CD14-positive monocyte (primary cell): Measurements from ENCODE around the gene CALR. TPM values are rescaled to one million over a fixed set of nuclear protein-coding genes. Genes with fewer than 3 reads are reported as not detected.

ENCODE experiments used
- DNase-seq, 3 donors: peaks; one replicate each; pipeline ENCODE4 v3.0.0-alpha.2; 2011 to 2022
- H2AFZ ChIP-seq: 2 replicates; pipeline ENCODE4 v1.6.0; 2012; ENCODE audit warnings: mild to moderate bottlenecking, low read depth, low read length, inconsistent platforms; ENCODE audit not compliant: insufficient read depth, poor library complexity, severe bottlenecking
- H3K27ac ChIP-seq, 2 donors: 1 replicate in 1 of 2; 2 replicates in 1 of 2; pipeline ENCODE4 v1.5.1; 2012 to 2013; ENCODE audit warnings: low read length in 2 of 2, control low read depth in 1 of 2, inconsistent platforms in 1 of 2, low read depth in 1 of 2, mild to moderate bottlenecking in 1 of 2
- H3K27me3 ChIP-seq, 2 donors: one replicate each; pipeline versions ENCODE4 v1.6.0 to v1.6.1; 2011 to 2013; ENCODE audit warnings: low read length in 2 of 2; ENCODE audit not compliant: control insufficient read depth in 2 of 2, insufficient read depth in 2 of 2
- H3K36me3 ChIP-seq, 2 donors: replicated peaks in 1 of 2; 1 replicate in 1 of 2; 2 replicates in 1 of 2; pipeline versions ENCODE4 v1.5.1 to v1.6.1; 2012 to 2013; ENCODE audit warnings: low read length in 2 of 2, control low read depth in 1 of 2, inconsistent platforms in 1 of 2, mild to moderate bottlenecking in 1 of 2; ENCODE audit not compliant: insufficient read depth in 2 of 2, control insufficient read depth in 1 of 2
- H3K4me1 ChIP-seq, 2 donors: 1 replicate in 1 of 2; 2 replicates in 1 of 2; pipeline versions ENCODE4 v1.5.1 to v1.6.1; 2012 to 2013; ENCODE audit warnings: low read length in 2 of 2, control low read depth in 1 of 2, inconsistent platforms in 1 of 2, mild to moderate bottlenecking in 1 of 2, moderate library complexity in 1 of 2; ENCODE audit not compliant: insufficient read depth in 2 of 2, control insufficient read depth in 1 of 2
- H3K4me2 ChIP-seq: replicated peaks from 2 replicates; pipeline ENCODE3; 2012; ENCODE audit warnings: low read length, moderate library complexity, mild to moderate bottlenecking; ENCODE audit not compliant: poor library complexity, severe bottlenecking; ENCODE audit errors: extremely low read depth
- H3K4me3 ChIP-seq, 3 experiments: fragments of 200-600 bp in 1 of 3; sonication (generic) in 1 of 3; replicated peaks in 1 of 3; 1 replicate in 2 of 3; 2 replicates in 1 of 3; pipeline ENCODE4 v1.5.1; 2011 to 2013; ENCODE audit warnings: low read length in 3 of 3, mild to moderate bottlenecking in 3 of 3, control low read depth in 2 of 3, low read depth in 2 of 3, inconsistent platforms in 1 of 3, moderate library complexity in 1 of 3
- H3K79me2 ChIP-seq: 2 replicates; pipeline ENCODE4 v1.6.0; 2012; ENCODE audit warnings: mild to moderate bottlenecking, control low read depth, inconsistent platforms, low read length, moderate library complexity; ENCODE audit not compliant: insufficient read depth
- H3K9ac ChIP-seq: 2 replicates; pipeline ENCODE4 v1.6.0; 2017; ENCODE audit warnings: low read length, mild to moderate bottlenecking; ENCODE audit not compliant: insufficient read depth, poor library complexity, severe bottlenecking
- H3K9me3 ChIP-seq, 2 donors: replicated peaks in 1 of 2; 1 replicate in 1 of 2; 2 replicates in 1 of 2; pipeline versions ENCODE4 v1.5.1 to v1.6.1; 2012 to 2013; ENCODE audit warnings: low read length in 2 of 2, control low read depth in 1 of 2; ENCODE audit not compliant: control insufficient read depth in 1 of 2, insufficient read depth in 1 of 2
- H4K20me1 ChIP-seq: 2 replicates; pipeline ENCODE4 v1.6.0; 2012; ENCODE audit warnings: mild to moderate bottlenecking, low read length, control low read depth, moderate library complexity; ENCODE audit not compliant: insufficient read depth
- H3K27ac Mint-ChIP-seq, 7 donors: one replicate each; pipeline ENCODE4 v1.8.0; 2020; ENCODE audit warnings: mild to moderate bottlenecking in 7 of 7, mixed read lengths in 7 of 7, moderate library complexity in 6 of 7, inconsistent platforms in 2 of 7
- H3K27me3 Mint-ChIP-seq, 3 donors: one replicate each; pipeline ENCODE4 v1.8.0; 2021 to 2022; ENCODE audit warnings: low read depth in 3 of 3, mild to moderate bottlenecking in 3 of 3, mixed read lengths in 3 of 3, moderate library complexity in 3 of 3, inconsistent platforms in 1 of 3
- H3K36me3 Mint-ChIP-seq, 2 donors: one replicate each; pipeline ENCODE4 v1.8.0; 2020; ENCODE audit warnings: mixed read lengths in 2 of 2, inconsistent platforms in 1 of 2, mild to moderate bottlenecking in 1 of 2
- H3K4me1 Mint-ChIP-seq: one replicate; pipeline ENCODE4 v1.8.0; 2020; ENCODE audit warnings: mild to moderate bottlenecking, mixed read lengths
- H3K4me3 Mint-ChIP-seq, 2 donors: one replicate each; pipeline ENCODE4 v1.8.0; 2020; ENCODE audit warnings: mild to moderate bottlenecking in 2 of 2, mixed read lengths in 2 of 2, moderate library complexity in 1 of 2
- H3K9me3 Mint-ChIP-seq, 7 donors: one replicate each; pipeline ENCODE4 v1.8.0; 2020 to 2022; ENCODE audit warnings: mixed read lengths in 7 of 7, mild to moderate bottlenecking in 6 of 7, moderate library complexity in 6 of 7, inconsistent platforms in 2 of 7
- CTCF ChIP-seq: fragments of 200-600 bp; IDR thresholded peaks from one replicate; pipeline ENCODE4 v1.8.0; 2022; ENCODE audit warnings: antibody characterized with exemption, mild to moderate bottlenecking
- WGBS: methylation state at CpG from one replicate; pipeline ENCODE4 v1.1.5; 2013; ENCODE audit warnings: missing lambda C conversion rate; ENCODE audit not compliant: insufficient coverage; 5-methylcytosine and 5-hydroxymethylcytosine counted together
- intact Hi-C, 2 donors: fragments of 100-400 bp; cut with micrococcal nuclease; formaldehyde crosslinking; loops; one replicate each; pipeline versions ENCODE4 v1.15.0 to v1.15.1; 2023
- polyA plus RNA-seq, 3 donors: library from polyadenylated mRNA; depleted of rRNA in 1 of 3; unstranded in 2 of 3; stranded (reverse) in 1 of 3; fragments of 300-500 nt in 2 of 3; fragments of >200 nt in 1 of 3; fragmentation: Illumina TruSeq in 2 of 3; gene quantifications; 1 replicate in 2 of 3; 2 replicates in 1 of 3; pipeline ENCODE4 v1.2.3, GENCODE V29; 2012 to 2021

The CALR gene
- polyA plus RNA-seq, 3 donors = 109 to 441 (median 133) TPM

- Histone ChIP-seq H3K27me3 (peaks cover 0 to 6% of the 10 kb centered on the region in 2 donors), H3K9me3 (no peaks in the 10 kb centered on the region), H3K4me2 (peak overlapping the region; percentile 59), H3K4me1 (peaks cover 9 to 12% of the 10 kb centered on the region in 2 donors), H3K79me2 (no peaks in the 10 kb centered on the region), H3K4me3 (peak overlapping the region in 1 of 3 experiments; percentile 45), H3K9ac (no peak overlapping the region), H3K36me3 (no peaks in the 10 kb centered on the region), H3K27ac (no peak overlapping the region), H2AFZ (peak overlapping the region; percentile 44), H4K20me1 (no peaks in the 10 kb centered on the region)
- intact Hi-C loops = loop anchor here (5.0 to 10.0 kb wide), 2 partner anchors 34 to 52 kb away; no protein-coding TSS in a partner anchor
- Mint-ChIP-seq H3K27ac (no peak overlapping the region), H3K4me3 (no peak overlapping the region), H3K9me3 (no peaks in the 10 kb centered on the region), H3K36me3 (no peaks in the 10 kb centered on the region), H3K27me3 (peaks cover 6 to 8% (median 6%) of the 10 kb centered on the region in 3 donors), H3K4me1 (peaks cover 8% of the 10 kb centered on the region)
- no peak for DNase-seq
- no peak for TF ChIP-seq CTCF
- 39% methylated on average over 10 of the region's 10 CpGs for WGBS
Observed at GRCh38 chr19:12983091-12983490, 44.7 kb downstream of the CALR start.

GRCh38 chr19:12983542-12984142 is 45.2 kb downstream of the CALR start:
- H3K9me3 Mint-ChIP-seq = no peaks in the 10 kb centered on the region
- Histone ChIP-seq H3K27me3 (peaks cover 0 to 6% of the 10 kb centered on the region in 2 donors), H4K20me1 (no peaks in the 10 kb centered on the region), H3K36me3 (no peaks in the 10 kb centered on the region), H3K4me3 (peak overlapping the region in 1 of 3 experiments; percentile 45), H3K27ac (no peak overlapping the region), H3K9me3 (no peaks in the 10 kb centered on the region), H3K4me1 (peaks cover 9 to 12% of the 10 kb centered on the region in 2 donors), H2AFZ (peak overlapping the region; percentile 44), H3K9ac (no peak overlapping the region), H3K79me2 (no peaks in the 10 kb centered on the region), H3K4me2 (peak overlapping the region; percentile 59)
- peak; percentile 74 to 86 (median 76) for DNase-seq
- intact Hi-C loops = loop anchor here (5.0 to 10.0 kb wide), 2 partner anchors 34 to 51 kb away; no protein-coding TSS in a partner anchor
- peaks cover 5 to 8% (median 6%) of the 10 kb centered on the region in 3 donors for H3K27me3 Mint-ChIP-seq
- no peak overlapping the region for H3K27ac Mint-ChIP-seq
- H3K4me3 Mint-ChIP-seq = no peak overlapping the region
- no peaks in the 10 kb centered on the region for H3K36me3 Mint-ChIP-seq
- peak; percentile 93 for TF ChIP-seq CTCF
- 7% methylated on average over 51 of the region's 51 CpGs for WGBS
- H3K4me1 Mint-ChIP-seq = peaks cover 8% of the 10 kb centered on the region
